Sigmoid colon (tissue), 4 donors: ENCODE results near the gene NDUFS6.

ENCODE experiments used
- CTCF ChIP-seq, 4 experiments: fragments of 450-650 bp in 3 of 4; fragments of 200-600 bp in 1 of 4; IDR thresholded peaks; one replicate each; pipeline ENCODE4 v1.5.1; 2016 to 2019; ENCODE audit warnings: antibody characterized with exemption in 4 of 4, mild to moderate bottlenecking in 3 of 4, moderate library complexity in 2 of 4
- EP300 ChIP-seq, 4 donors: sonication (generic); formaldehyde crosslinking; IDR thresholded peaks; one replicate each; pipeline ENCODE4 v1.6.1; 2017; ENCODE audit warnings: antibody characterized with exemption in 4 of 4
- POLR2A ChIP-seq, 2 donors: fragments of 450-650 bp; IDR thresholded peaks; one replicate each; pipeline ENCODE4 v1.6.1; 2016; ENCODE audit warnings: antibody characterized with exemption in 2 of 2, mild to moderate bottlenecking in 2 of 2, moderate library complexity in 2 of 2
- POLR2AphosphoS5 ChIP-seq, 4 donors: sonication (generic); formaldehyde crosslinking; IDR thresholded peaks; one replicate each; pipeline ENCODE4 v1.6.1; 2017; ENCODE audit warnings: antibody characterized with exemption in 4 of 4

GRCh38 chr5:1827886-1828397, 26.7 kb downstream of the NDUFS6 start:
- TF ChIP-seq CTCF (IDR thresholded peaks at IDR 0.05): no peak
- no peak for TF ChIP-seq POLR2A (IDR thresholded peaks at IDR 0.05)
- no peak for TF ChIP-seq EP300 (IDR thresholded peaks at IDR 0.05)
- TF ChIP-seq POLR2AphosphoS5 (IDR thresholded peaks at IDR 0.05): no peak
